ENCODE measurements around the gene SLC25A53.
"Not testable (repeated sequence)": the region's sequence is repeated elsewhere in the genome, so short reads cannot be mapped to it uniquely, and the experiment has no call there.

SLC25A53 gene

GRCh38 chrX:104054956-104055355, 101.9 kb downstream of the SLC25A53 start:
- DNase-seq: not testable (repeated sequence)

All from hematopoietic multipotent progenitor cell treated with erythropoietin and hydrocortisone succinate and interleukin-3 and kit ligand, for 6 days (in vitro differentiated cells).